ENCODE results near the gene LRP3. TPM values are rescaled to one million over a fixed set of nuclear protein-coding genes. Genes with fewer than 3 reads are reported as not detected.
"Not testable (repeated sequence)": the region's sequence is repeated elsewhere in the genome, so short reads cannot be mapped to it uniquely, and the experiment has no call there.

Gene LRP3
- total RNA-seq, result under 1 TPM in 1 of 2 donors, not detected in 1; 0.82 TPM

- ATAC-seq (peak; percentile 26 to 60), DNase-seq (ENCODE audit: low spot score in 2 of 2) (no peak)
- Mint-ChIP-seq H3K36me3 (no peaks in the 10 kb centered on the region), H3K9me3 (no peaks in the 10 kb centered on the region), H3K27ac (no peak within 1 kb of the TSS)
These were observed at the start of gene LRP3 for GRCh38 chr19:33193865-33194362. LRP3 (plus strand) TSS chr19:33194330; CDS start chr19:33194786, 456 bp downstream.

- Mint-ChIP-seq H3K9me3 (no peaks in the 10 kb centered on the region), H3K36me3 (no peaks in the 10 kb centered on the region), H3K27ac (no peak overlapping the region)
- no peak for ATAC-seq
- no peak for DNase-seq (ENCODE audit: low spot score in 2 of 2)
These were observed 47.9 kb upstream of the LRP3 start for GRCh38 chr19:33146209-33146608.

DNA sequence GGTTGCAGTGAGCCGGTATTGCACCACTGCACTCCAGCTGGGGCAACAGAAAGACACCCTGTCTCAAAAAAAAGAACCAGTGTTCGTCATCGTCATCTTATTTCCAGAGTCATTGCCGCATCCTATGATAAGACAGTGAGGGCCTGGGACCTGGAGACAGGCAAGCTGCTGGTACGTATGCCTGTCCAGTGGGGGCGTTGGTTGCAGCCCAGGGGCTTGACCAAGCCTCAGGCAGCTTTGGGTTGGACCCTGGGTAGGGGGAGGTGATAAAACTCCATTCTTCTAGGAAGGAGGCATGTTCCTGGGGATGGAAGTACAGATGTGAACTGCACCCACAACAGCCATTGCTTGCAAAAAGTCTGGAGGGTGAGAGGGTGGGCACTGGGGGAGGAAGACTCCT lies 46.6 kb upstream of the LRP3 start:
- DNase-seq (ENCODE audit: low spot score in 2 of 2) (no peak), ATAC-seq (no peak)
- Mint-ChIP-seq H3K36me3 (no peaks in the 10 kb centered on the region), H3K9me3 (no peaks in the 10 kb centered on the region), H3K27ac (peak overlapping the region in 1 of 2 donors; percentile 68)

- DNase-seq (ENCODE audit: low spot score in 2 of 2) (no peak), ATAC-seq (no peak)
- Mint-ChIP-seq H3K36me3 (no peaks in the 10 kb centered on the region), H3K9me3 (no peaks in the 10 kb centered on the region), H3K27ac (no peak overlapping the region)
These were observed 43.1 kb upstream of the LRP3 start for GRCh38 chr19:33150852-33151518.

GRCh38 chr19:33152176-33152575 lies 42.0 kb upstream of the LRP3 start:
- H3K36me3 Mint-ChIP-seq, result no peaks in the 10 kb centered on the region
- H3K9me3 Mint-ChIP-seq, result no peaks in the 10 kb centered on the region
- DNase-seq (ENCODE audit: low spot score in 2 of 2) (no peak), ATAC-seq (no peak)
- H3K27ac Mint-ChIP-seq, result no peak overlapping the region

- not testable (repeated sequence) for H3K36me3 Mint-ChIP-seq; H3K9me3 Mint-ChIP-seq; DNase-seq (ENCODE audit: low spot score in 2 of 2); ATAC-seq; H3K27ac Mint-ChIP-seq
These were observed 41.5 kb upstream of the LRP3 start for GRCh38 chr19:33152625-33153024.

DNA sequence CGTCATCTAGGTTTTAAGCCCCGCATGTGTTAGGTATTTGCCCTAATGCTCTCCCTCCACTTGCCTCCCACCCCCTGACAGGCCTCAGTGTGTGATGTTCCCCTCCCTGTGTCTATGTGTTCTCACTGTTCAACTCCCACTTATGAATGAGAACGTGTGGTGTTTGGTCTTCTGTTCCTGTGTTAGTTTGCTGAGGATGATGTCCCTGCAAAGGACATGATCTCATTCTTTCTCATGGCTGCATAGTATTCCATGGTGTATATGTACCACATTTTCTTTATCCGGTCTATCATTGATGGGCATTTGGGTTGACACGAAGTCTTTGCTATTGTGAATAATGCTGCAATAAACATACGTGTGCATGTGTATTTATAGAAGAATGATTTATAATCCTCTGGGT lies 39.8 kb upstream of the LRP3 start:
- H3K9me3 Mint-ChIP-seq; DNase-seq (ENCODE audit: low spot score in 2 of 2); H3K36me3 Mint-ChIP-seq; ATAC-seq; H3K27ac Mint-ChIP-seq: not testable (repeated sequence)

DNA sequence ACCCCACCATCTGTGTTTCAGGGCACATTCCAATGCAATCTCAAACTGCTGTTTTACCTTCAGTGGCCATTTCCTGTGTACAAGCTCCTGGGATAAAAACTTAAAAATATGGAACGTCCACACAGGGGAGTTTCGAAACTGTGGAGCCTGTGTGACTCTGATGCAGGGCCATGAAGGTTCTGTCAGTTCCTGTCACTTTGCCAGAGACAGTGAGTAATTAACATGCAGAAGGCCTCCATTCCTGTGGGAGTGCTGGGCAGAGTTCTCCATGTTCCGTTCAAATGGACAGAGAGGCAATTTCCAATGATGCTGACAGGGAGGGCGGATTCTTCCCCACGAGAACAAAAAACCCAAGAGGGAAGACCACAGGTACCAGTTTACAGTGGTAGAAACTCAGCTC lies 37.8 kb upstream of the LRP3 start:
- ATAC-seq (no peak), DNase-seq (ENCODE audit: low spot score in 2 of 2) (no peak)
- Mint-ChIP-seq H3K9me3 (peaks cover 4 to 5% of the 10 kb centered on the region in 2 donors), H3K36me3 (peaks cover 0 to 8% of the 10 kb centered on the region in 2 donors), H3K27ac (no peak overlapping the region)

- Mint-ChIP-seq H3K36me3 (peaks cover 0 to 8% of the 10 kb centered on the region in 2 donors), H3K9me3 (peaks cover 4 to 5% of the 10 kb centered on the region in 2 donors), H3K27ac (peak overlapping the region in 1 of 2 donors; percentile 25)
- ATAC-seq, result no peak
- DNase-seq (ENCODE audit: low spot score in 2 of 2), result no peak
These were observed 36.2 kb upstream of the LRP3 start for GRCh38 chr19:33157906-33158305.

- DNase-seq (ENCODE audit: low spot score in 2 of 2) (no peak), ATAC-seq (no peak)
- Mint-ChIP-seq H3K36me3 (peaks cover 0 to 8% of the 10 kb centered on the region in 2 donors), H3K27ac (peak overlapping the region in 1 of 2 donors; percentile 25), H3K9me3 (peaks cover 4 to 5% of the 10 kb centered on the region in 2 donors)
These were observed 35.8 kb upstream of the LRP3 start for GRCh38 chr19:33158365-33158764.

DNA sequence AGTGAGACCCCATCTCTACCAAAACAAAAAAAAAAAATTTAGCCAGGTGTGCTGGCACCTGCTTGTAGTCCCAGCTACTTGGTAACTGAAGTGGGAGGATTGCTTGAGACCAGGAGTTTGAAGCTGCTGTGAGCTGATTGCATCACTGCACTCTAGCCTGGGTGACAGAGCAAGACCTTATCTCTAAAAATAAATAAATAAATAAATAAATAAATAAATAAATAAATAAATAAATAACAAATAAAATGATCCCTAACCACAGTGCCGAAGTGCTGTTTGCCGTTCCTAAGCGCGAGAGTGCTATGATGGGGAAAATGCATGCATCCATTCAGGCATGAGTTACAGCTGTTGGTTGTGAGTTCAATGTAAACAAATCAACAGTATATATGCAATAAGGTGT lies 35.0 kb upstream of the LRP3 start:
- no peak overlapping the region for H3K27ac Mint-ChIP-seq

GRCh38 chr19:33159893-33160292 lies 34.2 kb upstream of the LRP3 start:
- Mint-ChIP-seq H3K27ac (peak overlapping the region in 1 of 2 donors; percentile 78), H3K36me3 (peaks cover 0 to 8% of the 10 kb centered on the region in 2 donors), H3K9me3 (peaks cover 4 to 5% of the 10 kb centered on the region in 2 donors)
- ATAC-seq (peak in 1 of 2 donors; percentile 17), DNase-seq (ENCODE audit: low spot score in 2 of 2) (no peak)

More for the DNA sequence above, 35.0 kb upstream of the LRP3 start:
- no peak for ATAC-seq
- Mint-ChIP-seq H3K36me3 (peaks cover 0 to 8% of the 10 kb centered on the region in 2 donors), H3K9me3 (peaks cover 4 to 5% of the 10 kb centered on the region in 2 donors)
- DNase-seq (ENCODE audit: low spot score in 2 of 2), result no peak

GRCh38 chr19:33161201-33161600 lies 32.9 kb upstream of the LRP3 start:
- DNase-seq (ENCODE audit: low spot score in 2 of 2) (no peak), ATAC-seq (no peak)
- Mint-ChIP-seq H3K9me3 (peaks cover 4 to 5% of the 10 kb centered on the region in 2 donors), H3K36me3 (peaks cover 0 to 8% of the 10 kb centered on the region in 2 donors), H3K27ac (peak overlapping the region in 1 of 2 donors; percentile 78)

GRCh38 chr19:33163481-33163880 lies 30.6 kb upstream of the LRP3 start:
- ATAC-seq, result no peak
- Mint-ChIP-seq H3K9me3 (peaks cover 9% of the 10 kb centered on the region in 2 donors), H3K27ac (no peak overlapping the region), H3K36me3 (peaks cover 0 to 13% of the 10 kb centered on the region in 2 donors)
- DNase-seq (ENCODE audit: low spot score in 2 of 2), result no peak

- peak in 1 of 2 donors; percentile 31 for ATAC-seq
- not testable (repeated sequence) for DNase-seq (ENCODE audit: low spot score in 2 of 2); H3K27ac Mint-ChIP-seq; H3K9me3 Mint-ChIP-seq
- peaks cover 0 to 13% of the 10 kb centered on the region in 2 donors for H3K36me3 Mint-ChIP-seq
These were observed 28.1 kb upstream of the LRP3 start for GRCh38 chr19:33166037-33166436.

GRCh38 chr19:33167438-33167837 lies 26.7 kb upstream of the LRP3 start:
- H3K9me3 Mint-ChIP-seq, result peaks cover 5 to 6% of the 10 kb centered on the region in 2 donors
- no peak for ATAC-seq
- no peak for DNase-seq (ENCODE audit: low spot score in 2 of 2)
- H3K36me3 Mint-ChIP-seq, result peaks cover 3 to 16% of the 10 kb centered on the region in 2 donors
- no peak overlapping the region for H3K27ac Mint-ChIP-seq

DNA sequence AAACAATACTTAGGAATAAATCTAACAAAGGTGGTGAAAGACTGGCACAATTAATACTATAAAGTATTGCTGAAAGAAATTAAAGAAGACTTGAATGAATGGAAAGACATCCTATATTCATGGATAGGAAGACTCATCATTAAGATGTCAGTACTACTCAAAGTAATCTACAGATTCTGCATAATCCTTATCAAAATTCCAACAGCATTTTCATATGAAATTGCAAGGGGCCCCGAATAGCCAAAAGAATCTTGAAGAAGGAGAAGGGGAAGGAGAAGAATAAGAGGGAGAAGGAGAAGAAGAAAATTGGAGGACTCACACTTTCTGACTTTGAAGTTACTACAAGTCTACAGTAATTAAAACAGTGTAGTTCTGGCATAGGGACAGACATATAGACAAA lies 25.6 kb upstream of the LRP3 start:
- no peak for DNase-seq (ENCODE audit: low spot score in 2 of 2)
- H3K36me3 Mint-ChIP-seq, result peaks cover 7 to 19% of the 10 kb centered on the region in 2 donors
- no peak overlapping the region for H3K27ac Mint-ChIP-seq
- no peak for ATAC-seq
- H3K9me3 Mint-ChIP-seq, result peaks cover 5 to 6% of the 10 kb centered on the region in 2 donors
